ENCODE measurements around the gene ARL11. TPM values are rescaled to one million over a fixed set of nuclear protein-coding genes. Genes with fewer than 3 reads are reported as not detected.

The ARL11 gene
- total and polyA plus RNA-seq, 2 of the 4 experiments (the other 2 are of a cell fraction), result not detected

DNA sequence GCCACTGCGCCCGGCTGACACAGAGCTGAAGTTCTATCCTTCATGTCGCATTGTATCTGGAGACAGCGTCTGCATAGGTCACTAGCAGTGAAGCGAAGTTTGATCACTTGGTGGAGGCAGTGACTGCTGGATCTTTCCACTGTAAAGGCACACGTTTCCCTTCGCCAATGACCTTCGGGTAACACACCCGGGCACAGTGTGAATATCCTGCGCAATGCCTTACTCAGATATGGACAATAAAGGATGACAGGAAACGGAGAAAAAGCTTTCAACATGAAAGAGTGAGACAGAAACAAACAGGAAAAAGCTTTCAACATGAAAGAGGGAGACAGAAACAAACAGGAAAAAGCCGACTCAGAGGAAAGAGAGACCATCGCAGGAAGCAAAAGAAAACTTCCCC is 17.1 kb downstream of the ARL11 start:
- no TSS peak for BruUV-seq (replicated peaks)
- CTCF ChIA-PET, result interaction anchor here (0.9 kb wide), 1 partner anchor 13 kb away, joined by 4 read pairs; no protein-coding TSS in a partner anchor

More for the DNA sequence above, 17.1 kb downstream of the ARL11 start:
- H2BK20ac ChIP-seq (ENCODE audit: low read depth, low read length), result no peak overlapping the region
- no peak overlapping the region for H3K14ac ChIP-seq (replicated peaks; ENCODE audit: low read depth, low read length)
- H3K79me1 ChIP-seq (ENCODE audit: low read depth in 1 of 2, low read length in 2 of 2), result no peaks in the 10 kb centered on the region
- H3K36me3 ChIP-seq (ENCODE audit: control insufficient read depth, insufficient read depth, low read length), result no peaks in the 10 kb centered on the region
- no peak overlapping the region for H3K4me3 ChIP-seq (ENCODE audit: insufficient read depth, low read depth, low read length)
- no peak overlapping the region for H4K91ac ChIP-seq (ENCODE audit: insufficient read depth, low read depth, low read length)
- H3K9ac ChIP-seq (ENCODE audit: low read depth, low read length), result no peak overlapping the region
- peaks cover 13% of the 10 kb centered on the region for H3K4me1 ChIP-seq (ENCODE audit: control insufficient read depth, insufficient read depth, low read length)
- peaks cover 13% of the 10 kb centered on the region for H3K9me1 ChIP-seq (ENCODE audit: insufficient read depth, low read length)
- peaks cover 4% of the 10 kb centered on the region; the same call in 1 of the 2 replicates for H4K20me1 ChIP-seq (ENCODE audit: insufficient read depth, low read length)
- dilution Hi-C loops (cut with HindIII; ENCODE audit: low sequenced_read_pairs, unreplicated experiment), result no loop called here
- no peak overlapping the region for H3K56ac ChIP-seq (ENCODE audit: extremely low read depth, insufficient read depth, low read length)
- no peak overlapping the region for H4K5ac ChIP-seq (ENCODE audit: low read depth, low read length)
- H2BK5ac ChIP-seq (ENCODE audit: low read depth, low read length, poor library complexity, severe bottlenecking), result no peak overlapping the region
- intact Hi-C loops (cut with micrococcal nuclease), result no loop called here
- no peak overlapping the region for H3K27ac ChIP-seq (ENCODE audit: insufficient read depth, low read length)
- H4K8ac ChIP-seq (ENCODE audit: low read depth in 2 of 2, low read length in 2 of 2), result no peak overlapping the region
- in situ Hi-C loops (cut with MboI; ENCODE audit: low sequenced_read_pairs), result no loop called here
- no peak overlapping the region for H2AK9ac ChIP-seq (replicated peaks; ENCODE audit: low read depth, low read length, poor library complexity)
- no peak overlapping the region for H2BK15ac ChIP-seq (ENCODE audit: low read depth, low read length)
- H3K18ac ChIP-seq (ENCODE audit: low read depth, low read length), result no peak overlapping the region
- no peak overlapping the region for H3K4ac ChIP-seq (ENCODE audit: low read depth, low read length)
- no peak overlapping the region for H2AFZ ChIP-seq (replicated peaks; ENCODE audit: low read length, poor library complexity)
- no peak overlapping the region for H3K23ac ChIP-seq (ENCODE audit: low read depth, low read length)
- TF ChIP-seq MAFK (IDR thresholded peaks at IDR 0.05; ENCODE audit: low read depth, low read length) (no peak), MAZ (IDR thresholded peaks at IDR 0.05; ENCODE audit: borderline replicate concordance, low read depth, low read length) (no peak), NFE2L2 (IDR thresholded peaks at IDR 0.05; ENCODE audit: low read depth, low read length) (no peak), POLR2A (IDR thresholded peaks at IDR 0.05; ENCODE audit: low read depth, low read length) (no peak), CEBPB (IDR thresholded peaks at IDR 0.05; ENCODE audit: low read depth, low read length) (no peak), SMC3 (IDR thresholded peaks at IDR 0.05; ENCODE audit: low read depth, low read length) (no peak), CHD1 (IDR thresholded peaks at IDR 0.05; ENCODE audit: low read depth, low read length) (no peak), FOS (IDR thresholded peaks at IDR 0.05; ENCODE audit: low read depth, low read length) (no peak), RFX5 (IDR thresholded peaks at IDR 0.05; ENCODE audit: low read depth, low read length) (no peak), BHLHE40 (IDR thresholded peaks at IDR 0.05; ENCODE audit: low read depth, low read length) (no peak), RAD21 (IDR thresholded peaks at IDR 0.05; ENCODE audit: low read length) (no peak), MXI1 (IDR thresholded peaks at IDR 0.05; ENCODE audit: borderline replicate concordance, low read depth, low read length) (no peak)
- TF ChIP-seq, protein P1, sequence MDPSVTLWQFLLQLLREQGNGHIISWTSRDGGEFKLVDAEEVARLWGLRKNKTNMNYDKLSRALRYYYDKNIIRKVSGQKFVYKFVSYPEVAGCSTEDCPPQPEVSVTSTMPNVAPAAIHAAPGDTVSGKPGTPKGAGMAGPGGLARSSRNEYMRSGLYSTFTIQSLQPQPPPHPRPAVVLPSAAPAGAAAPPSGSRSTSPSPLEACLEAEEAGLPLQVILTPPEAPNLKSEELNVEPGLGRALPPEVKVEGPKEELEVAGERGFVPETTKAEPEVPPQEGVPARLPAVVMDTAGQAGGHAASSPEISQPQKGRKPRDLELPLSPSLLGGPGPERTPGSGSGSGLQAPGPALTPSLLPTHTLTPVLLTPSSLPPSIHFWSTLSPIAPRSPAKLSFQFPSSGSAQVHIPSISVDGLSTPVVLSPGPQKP (IDR thresholded peaks at IDR 0.05; ENCODE audit: borderline replicate concordance, low read depth, low read length), result no peak
- TF ChIP-seq, protein P2, sequence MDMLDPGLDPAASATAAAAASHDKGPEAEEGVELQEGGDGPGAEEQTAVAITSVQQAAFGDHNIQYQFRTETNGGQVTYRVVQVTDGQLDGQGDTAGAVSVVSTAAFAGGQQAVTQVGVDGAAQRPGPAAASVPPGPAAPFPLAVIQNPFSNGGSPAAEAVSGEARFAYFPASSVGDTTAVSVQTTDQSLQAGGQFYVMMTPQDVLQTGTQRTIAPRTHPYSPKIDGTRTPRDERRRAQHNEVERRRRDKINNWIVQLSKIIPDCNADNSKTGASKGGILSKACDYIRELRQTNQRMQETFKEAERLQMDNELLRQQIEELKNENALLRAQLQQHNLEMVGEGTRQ (IDR thresholded peaks at IDR 0.05; ENCODE audit: low read depth, low read length), result no peak
- peak overlapping the region; percentile 58; the same call in 1 of the 2 replicates for H2AK5ac ChIP-seq (ENCODE audit: low read depth, low read length)
- no peaks in the 10 kb centered on the region for H3K27me3 ChIP-seq (ENCODE audit: control insufficient read depth, insufficient read depth, low read length)
- no peak for DNase-seq
- no peak overlapping the region for H3K4me2 ChIP-seq (ENCODE audit: low read depth, low read length)
- no peak for ATAC-seq (ENCODE audit: low read depth)
- POLR2A ChIA-PET (ENCODE audit: unreplicated experiment), result no interaction called here
- H3K9me3 ChIP-seq (ENCODE audit: control insufficient read depth, insufficient read depth, low read length), result no peaks in the 10 kb centered on the region
- no peak overlapping the region for H2BK120ac ChIP-seq (ENCODE audit: low read depth, low read length)
- WGBS, 2 experiments (ENCODE audit: extremely low coverage in 2 of 2, insufficient read length in 1 of 2), result 100% methylated on average over 3 of the region's 13 CpGs; no CpG with 5 or more reads in 1 of the 2 experiments
